GM23338 (cell line): Measurements from ENCODE around the gene RNF8.

Experiments
- CREB1 ChIP-seq: fragments of 250-450 bp; sonication (Bioruptor Pico); IDR thresholded peaks from 2 replicates; pipeline ENCODE4 v1.5.0; 2020; ENCODE audit warnings: low read depth, mild to moderate bottlenecking, moderate library complexity
- EZH2 ChIP-seq: fragments of 200-600 bp; sonication (generic); IDR thresholded peaks from one replicate; pipeline ENCODE4 v1.8.0; 2017; ENCODE audit warnings: antibody characterized with exemption, mild to moderate bottlenecking, low read depth; ENCODE audit not compliant: unreplicated experiment
- EZH2phosphoT487 ChIP-seq: fragments of 200-600 bp; sonication (generic); IDR thresholded peaks from one replicate; pipeline ENCODE4 v1.8.1; 2018; ENCODE audit warnings: antibody characterized with exemption; ENCODE audit not compliant: unreplicated experiment
- JUNB ChIP-seq: IDR thresholded peaks from one replicate; pipeline ENCODE4 v1.6.1; 2016; ENCODE audit warnings: antibody characterized with exemption; ENCODE audit not compliant: unreplicated experiment
- NANOG ChIP-seq: IDR thresholded peaks from 2 replicates; pipeline ENCODE4 v1.6.1; 2016; ENCODE audit warnings: antibody characterized with exemption, borderline replicate concordance
- POLR2AphosphoS5 ChIP-seq: IDR thresholded peaks from 2 replicates; pipeline ENCODE4 v1.6.1; 2016; ENCODE audit warnings: antibody characterized with exemption, low read depth
- STAT1 ChIP-seq: IDR thresholded peaks from one replicate; pipeline ENCODE4 v1.6.1; 2016; ENCODE audit warnings: antibody characterized with exemption; ENCODE audit not compliant: unreplicated experiment
- ZNF114 ChIP-seq: fragments of 250-450 bp; sonication (Bioruptor Pico); IDR thresholded peaks from 2 replicates; pipeline ENCODE4 v1.5.0; 2020; ENCODE audit warnings: mild to moderate bottlenecking, moderate library complexity
- ZNF331 ChIP-seq: fragments of 250-450 bp; sonication (Bioruptor Pico); IDR thresholded peaks from 2 replicates; pipeline ENCODE4 v1.5.0; 2020; ENCODE audit warnings: low read depth, mild to moderate bottlenecking, moderate library complexity
- TF ChIP-seq, protein P1 (sequence below), 2 experiments: fragments of 200-600 bp in 1 of 2; sonication (generic) in 1 of 2; conservative IDR thresholded peaks; 2 replicates each; pipeline versions ENCODE4 v1.5.1 to v1.6.1; 2016 to 2017; ENCODE audit warnings: antibody characterized with exemption in 2 of 2, low read depth in 2 of 2, mild to moderate bottlenecking in 2 of 2, moderate library complexity in 1 of 2
- TF ChIP-seq, protein P2 (sequence below): IDR thresholded peaks from one replicate; pipeline ENCODE4 v1.6.1; 2018; ENCODE audit warnings: antibody characterized with exemption; ENCODE audit not compliant: unreplicated experiment
- TF ChIP-seq, protein P3 (sequence below): IDR thresholded peaks from 2 replicates; pipeline ENCODE4 v1.6.1; 2016; ENCODE audit warnings: antibody characterized with exemption
- TF ChIP-seq, protein P4 (sequence below): fragments of 250-450 bp; sonication (Bioruptor Pico); IDR thresholded peaks from 2 replicates; pipeline ENCODE4 v1.5.0; 2020; ENCODE audit warnings: mild to moderate bottlenecking, moderate library complexity

DNA sequence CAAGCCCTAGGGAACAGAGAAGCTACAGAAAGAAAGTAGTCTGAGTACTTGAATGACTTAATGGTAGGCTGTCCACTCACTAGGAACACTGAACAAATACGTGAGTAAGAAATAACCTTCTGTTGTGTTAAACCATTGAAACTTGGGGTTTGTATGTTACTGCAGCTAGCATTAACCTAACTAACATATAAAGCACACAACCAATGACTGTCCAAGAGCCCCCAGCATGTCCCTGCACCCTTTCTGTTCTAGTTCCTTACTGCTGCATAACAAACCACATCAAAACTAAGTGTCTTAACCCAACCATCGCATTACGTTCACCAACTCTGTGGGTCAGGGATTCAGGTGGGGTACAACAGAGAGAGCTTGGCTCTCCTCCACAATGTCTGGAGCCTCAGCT lies 10.5 kb upstream of the RNF8 start:
- TF ChIP-seq NANOG (no peak), EZH2phosphoT487 (no peak), EZH2 (no peak), POLR2AphosphoS5 (no peak), CREB1 (CRISPR knock-in tag) (no peak), JUNB (no peak), ZNF331 (CRISPR knock-in tag) (no peak), ZNF114 (CRISPR knock-in tag) (no peak), STAT1 (no peak)
- TF ChIP-seq, protein P1, sequence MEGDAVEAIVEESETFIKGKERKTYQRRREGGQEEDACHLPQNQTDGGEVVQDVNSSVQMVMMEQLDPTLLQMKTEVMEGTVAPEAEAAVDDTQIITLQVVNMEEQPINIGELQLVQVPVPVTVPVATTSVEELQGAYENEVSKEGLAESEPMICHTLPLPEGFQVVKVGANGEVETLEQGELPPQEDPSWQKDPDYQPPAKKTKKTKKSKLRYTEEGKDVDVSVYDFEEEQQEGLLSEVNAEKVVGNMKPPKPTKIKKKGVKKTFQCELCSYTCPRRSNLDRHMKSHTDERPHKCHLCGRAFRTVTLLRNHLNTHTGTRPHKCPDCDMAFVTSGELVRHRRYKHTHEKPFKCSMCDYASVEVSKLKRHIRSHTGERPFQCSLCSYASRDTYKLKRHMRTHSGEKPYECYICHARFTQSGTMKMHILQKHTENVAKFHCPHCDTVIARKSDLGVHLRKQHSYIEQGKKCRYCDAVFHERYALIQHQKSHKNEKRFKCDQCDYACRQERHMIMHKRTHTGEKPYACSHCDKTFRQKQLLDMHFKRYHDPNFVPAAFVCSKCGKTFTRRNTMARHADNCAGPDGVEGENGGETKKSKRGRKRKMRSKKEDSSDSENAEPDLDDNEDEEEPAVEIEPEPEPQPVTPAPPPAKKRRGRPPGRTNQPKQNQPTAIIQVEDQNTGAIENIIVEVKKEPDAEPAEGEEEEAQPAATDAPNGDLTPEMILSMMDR (conservative IDR thresholded peaks at IDR 0.05; ENCODE audit: low read depth in 2 of 2), result no peak
- TF ChIP-seq, protein P2, sequence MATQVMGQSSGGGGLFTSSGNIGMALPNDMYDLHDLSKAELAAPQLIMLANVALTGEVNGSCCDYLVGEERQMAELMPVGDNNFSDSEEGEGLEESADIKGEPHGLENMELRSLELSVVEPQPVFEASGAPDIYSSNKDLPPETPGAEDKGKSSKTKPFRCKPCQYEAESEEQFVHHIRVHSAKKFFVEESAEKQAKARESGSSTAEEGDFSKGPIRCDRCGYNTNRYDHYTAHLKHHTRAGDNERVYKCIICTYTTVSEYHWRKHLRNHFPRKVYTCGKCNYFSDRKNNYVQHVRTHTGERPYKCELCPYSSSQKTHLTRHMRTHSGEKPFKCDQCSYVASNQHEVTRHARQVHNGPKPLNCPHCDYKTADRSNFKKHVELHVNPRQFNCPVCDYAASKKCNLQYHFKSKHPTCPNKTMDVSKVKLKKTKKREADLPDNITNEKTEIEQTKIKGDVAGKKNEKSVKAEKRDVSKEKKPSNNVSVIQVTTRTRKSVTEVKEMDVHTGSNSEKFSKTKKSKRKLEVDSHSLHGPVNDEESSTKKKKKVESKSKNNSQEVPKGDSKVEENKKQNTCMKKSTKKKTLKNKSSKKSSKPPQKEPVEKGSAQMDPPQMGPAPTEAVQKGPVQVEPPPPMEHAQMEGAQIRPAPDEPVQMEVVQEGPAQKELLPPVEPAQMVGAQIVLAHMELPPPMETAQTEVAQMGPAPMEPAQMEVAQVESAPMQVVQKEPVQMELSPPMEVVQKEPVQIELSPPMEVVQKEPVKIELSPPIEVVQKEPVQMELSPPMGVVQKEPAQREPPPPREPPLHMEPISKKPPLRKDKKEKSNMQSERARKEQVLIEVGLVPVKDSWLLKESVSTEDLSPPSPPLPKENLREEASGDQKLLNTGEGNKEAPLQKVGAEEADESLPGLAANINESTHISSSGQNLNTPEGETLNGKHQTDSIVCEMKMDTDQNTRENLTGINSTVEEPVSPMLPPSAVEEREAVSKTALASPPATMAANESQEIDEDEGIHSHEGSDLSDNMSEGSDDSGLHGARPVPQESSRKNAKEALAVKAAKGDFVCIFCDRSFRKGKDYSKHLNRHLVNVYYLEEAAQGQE, result no peak
- TF ChIP-seq, protein P3, sequence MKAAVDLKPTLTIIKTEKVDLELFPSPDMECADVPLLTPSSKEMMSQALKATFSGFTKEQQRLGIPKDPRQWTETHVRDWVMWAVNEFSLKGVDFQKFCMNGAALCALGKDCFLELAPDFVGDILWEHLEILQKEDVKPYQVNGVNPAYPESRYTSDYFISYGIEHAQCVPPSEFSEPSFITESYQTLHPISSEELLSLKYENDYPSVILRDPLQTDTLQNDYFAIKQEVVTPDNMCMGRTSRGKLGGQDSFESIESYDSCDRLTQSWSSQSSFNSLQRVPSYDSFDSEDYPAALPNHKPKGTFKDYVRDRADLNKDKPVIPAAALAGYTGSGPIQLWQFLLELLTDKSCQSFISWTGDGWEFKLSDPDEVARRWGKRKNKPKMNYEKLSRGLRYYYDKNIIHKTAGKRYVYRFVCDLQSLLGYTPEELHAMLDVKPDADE, result no peak
- TF ChIP-seq, protein P4, sequence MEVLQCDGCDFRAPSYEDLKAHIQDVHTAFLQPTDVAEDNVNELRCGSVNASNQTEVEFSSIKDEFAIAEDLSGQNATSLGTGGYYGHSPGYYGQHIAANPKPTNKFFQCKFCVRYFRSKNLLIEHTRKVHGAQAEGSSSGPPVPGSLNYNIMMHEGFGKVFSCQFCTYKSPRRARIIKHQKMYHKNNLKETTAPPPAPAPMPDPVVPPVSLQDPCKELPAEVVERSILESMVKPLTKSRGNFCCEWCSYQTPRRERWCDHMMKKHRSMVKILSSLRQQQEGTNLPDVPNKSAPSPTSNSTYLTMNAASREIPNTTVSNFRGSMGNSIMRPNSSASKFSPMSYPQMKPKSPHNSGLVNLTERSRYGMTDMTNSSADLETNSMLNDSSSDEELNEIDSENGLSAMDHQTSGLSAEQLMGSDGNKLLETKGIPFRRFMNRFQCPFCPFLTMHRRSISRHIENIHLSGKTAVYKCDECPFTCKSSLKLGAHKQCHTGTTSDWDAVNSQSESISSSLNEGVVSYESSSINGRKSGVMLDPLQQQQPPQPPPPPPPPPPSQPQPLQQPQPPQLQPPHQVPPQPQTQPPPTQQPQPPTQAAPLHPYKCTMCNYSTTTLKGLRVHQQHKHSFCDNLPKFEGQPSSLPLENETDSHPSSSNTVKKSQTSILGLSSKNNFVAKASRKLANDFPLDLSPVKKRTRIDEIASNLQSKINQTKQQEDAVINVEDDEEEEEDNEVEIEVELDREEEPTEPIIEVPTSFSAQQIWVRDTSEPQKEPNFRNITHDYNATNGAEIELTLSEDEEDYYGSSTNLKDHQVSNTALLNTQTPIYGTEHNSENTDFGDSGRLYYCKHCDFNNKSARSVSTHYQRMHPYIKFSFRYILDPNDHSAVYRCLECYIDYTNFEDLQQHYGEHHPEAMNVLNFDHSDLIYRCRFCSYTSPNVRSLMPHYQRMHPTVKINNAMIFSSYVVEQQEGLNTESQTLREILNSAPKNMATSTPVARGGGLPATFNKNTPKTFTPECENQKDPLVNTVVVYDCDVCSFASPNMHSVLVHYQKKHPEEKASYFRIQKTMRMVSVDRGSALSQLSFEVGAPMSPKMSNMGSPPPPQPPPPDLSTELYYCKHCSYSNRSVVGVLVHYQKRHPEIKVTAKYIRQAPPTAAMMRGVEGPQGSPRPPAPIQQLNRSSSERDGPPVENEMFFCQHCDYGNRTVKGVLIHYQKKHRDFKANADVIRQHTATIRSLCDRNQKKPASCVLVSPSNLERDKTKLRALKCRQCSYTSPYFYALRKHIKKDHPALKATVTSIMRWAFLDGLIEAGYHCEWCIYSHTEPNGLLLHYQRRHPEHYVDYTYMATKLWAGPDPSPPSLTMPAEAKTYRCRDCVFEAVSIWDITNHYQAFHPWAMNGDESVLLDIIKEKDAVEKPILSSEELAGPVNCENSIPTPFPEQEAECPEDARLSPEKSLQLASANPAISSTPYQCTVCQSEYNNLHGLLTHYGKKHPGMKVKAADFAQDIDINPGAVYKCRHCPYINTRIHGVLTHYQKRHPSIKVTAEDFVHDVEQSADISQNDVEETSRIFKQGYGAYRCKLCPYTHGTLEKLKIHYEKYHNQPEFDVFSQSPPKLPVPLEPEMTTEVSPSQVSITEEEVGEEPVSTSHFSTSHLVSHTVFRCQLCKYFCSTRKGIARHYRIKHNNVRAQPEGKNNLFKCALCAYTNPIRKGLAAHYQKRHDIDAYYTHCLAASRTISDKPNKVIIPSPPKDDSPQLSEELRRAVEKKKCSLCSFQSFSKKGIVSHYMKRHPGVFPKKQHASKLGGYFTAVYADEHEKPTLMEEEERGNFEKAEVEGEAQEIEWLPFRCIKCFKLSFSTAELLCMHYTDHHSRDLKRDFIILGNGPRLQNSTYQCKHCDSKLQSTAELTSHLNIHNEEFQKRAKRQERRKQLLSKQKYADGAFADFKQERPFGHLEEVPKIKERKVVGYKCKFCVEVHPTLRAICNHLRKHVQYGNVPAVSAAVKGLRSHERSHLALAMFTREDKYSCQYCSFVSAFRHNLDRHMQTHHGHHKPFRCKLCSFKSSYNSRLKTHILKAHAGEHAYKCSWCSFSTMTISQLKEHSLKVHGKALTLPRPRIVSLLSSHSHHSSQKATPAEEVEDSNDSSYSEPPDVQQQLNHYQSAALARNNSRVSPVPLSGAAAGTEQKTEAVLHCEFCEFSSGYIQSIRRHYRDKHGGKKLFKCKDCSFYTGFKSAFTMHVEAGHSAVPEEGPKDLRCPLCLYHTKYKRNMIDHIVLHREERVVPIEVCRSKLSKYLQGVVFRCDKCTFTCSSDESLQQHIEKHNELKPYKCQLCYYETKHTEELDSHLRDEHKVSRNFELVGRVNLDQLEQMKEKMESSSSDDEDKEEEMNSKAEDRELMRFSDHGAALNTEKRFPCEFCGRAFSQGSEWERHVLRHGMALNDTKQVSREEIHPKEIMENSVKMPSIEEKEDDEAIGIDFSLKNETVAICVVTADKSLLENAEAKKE (CRISPR knock-in tag), result no peak
